CD4-positive, alpha-beta T cell (primary cell): Measurements from ENCODE around the gene PRTFDC1. TPM values are rescaled to one million over a fixed set of nuclear protein-coding genes. Genes with fewer than 3 reads are reported as not detected.

ENCODE experiments used
- ATAC-seq: fragments of 200-7000 bp; cut with Tn5 transposase; one replicate; pipeline ENCODE4 v1.10.0; 2022; ENCODE audit warnings: mild to moderate bottlenecking; ENCODE audit not compliant: poor library complexity
- CTCF ChIA-PET: fragments of 350-600 bp; sonication (Branson Sonifier 250); formaldehyde crosslinking; loops from one replicate; lab custom pipeline; 2021; ENCODE audit warnings: antibody characterized with exemption, inconsistent platforms; lab: Charles Lee
- POLR2A ChIA-PET: fragments of 350-600 bp; sonication (Branson Sonifier 250); formaldehyde crosslinking; loops from one replicate; lab custom pipeline; 2021; ENCODE audit warnings: antibody characterized with exemption, inconsistent platforms; lab: Charles Lee
- DNase-seq, 14 experiments: peaks; one replicate each; pipeline ENCODE4 v3.0.0-alpha.2; 2013 to 2020; ENCODE audit warnings: mixed read lengths in 2 of 14
- H3K27ac ChIP-seq, 2 donors: one replicate each; pipeline versions ENCODE4 v1.5.1 to v1.7.0; 2013; ENCODE audit warnings: low read length in 2 of 2, low read depth in 1 of 2, mild to moderate bottlenecking in 1 of 2
- H3K27me3 ChIP-seq, 2 experiments: 1 replicate in 1 of 2; 2 replicates in 1 of 2; pipeline versions ENCODE4 v1.6.1 to v1.7.0; 2013; ENCODE audit warnings: low read length in 2 of 2, control low read depth in 1 of 2, mild to moderate bottlenecking in 1 of 2, moderate library complexity in 1 of 2; ENCODE audit not compliant: insufficient read depth in 2 of 2, control insufficient read depth in 1 of 2
- H3K36me3 ChIP-seq: one replicate; pipeline ENCODE4 v1.6.1; 2013; ENCODE audit warnings: low read length, control low read depth; ENCODE audit not compliant: insufficient read depth
- H3K4me1 ChIP-seq: one replicate; pipeline ENCODE4 v1.6.1; 2013; ENCODE audit warnings: low read length, control low read depth; ENCODE audit not compliant: insufficient read depth
- H3K4me3 ChIP-seq: one replicate; pipeline ENCODE4 v1.5.1; 2013; ENCODE audit warnings: mild to moderate bottlenecking, low read length, moderate library complexity
- H3K9me3 ChIP-seq, 2 experiments: 1 replicate in 1 of 2; 2 replicates in 1 of 2; pipeline versions ENCODE4 v1.6.1 to v1.7.0; 2013; ENCODE audit warnings: low read length in 2 of 2, mild to moderate bottlenecking in 2 of 2, control low read depth in 1 of 2, moderate library complexity in 1 of 2; ENCODE audit not compliant: control insufficient read depth in 1 of 2, insufficient read depth in 1 of 2
- H3K27ac Mint-ChIP-seq: one replicate; pipeline ENCODE4 v1.8.0; 2020; ENCODE audit warnings: mixed read lengths
- H3K27me3 Mint-ChIP-seq: one replicate; pipeline ENCODE4 v1.8.0; 2021; ENCODE audit warnings: mixed read lengths
- H3K36me3 Mint-ChIP-seq: one replicate; pipeline ENCODE4 v1.8.0; 2021; ENCODE audit warnings: low read depth, mixed read lengths
- H3K4me1 Mint-ChIP-seq: one replicate; pipeline ENCODE4 v1.8.0; 2021; ENCODE audit warnings: low read depth, mixed read lengths
- H3K4me3 Mint-ChIP-seq: one replicate; pipeline ENCODE4 v1.8.0; 2020; ENCODE audit warnings: mild to moderate bottlenecking, mixed read lengths
- H3K9me3 Mint-ChIP-seq: one replicate; pipeline ENCODE4 v1.8.0; 2020; ENCODE audit warnings: mixed read lengths
- intact Hi-C, 2 experiments: fragments of 100-400 bp; cut with DNase I in 1 of 2; cut with micrococcal nuclease in 1 of 2; formaldehyde crosslinking; loops; one replicate each; pipeline versions ENCODE4 v1.15.1 to v1.9.0; 2023 to 2025; cut with DNase I, micrococcal nuclease
- total RNA-seq, 174 experiments: library from RNA in 2 of 174; stranded (reverse) in 2 of 174; gene quantifications; one replicate each; pipeline ENCODE4 v1.2.3 and lab custom pipeline; 2021 to 2026
- TF ChIP-seq, protein P1 (sequence below): fragments of 200-600 bp; IDR thresholded peaks from one replicate; pipeline ENCODE4 v1.8.0; 2022; ENCODE audit warnings: antibody characterized with exemption, mild to moderate bottlenecking

Gene PRTFDC1
- total RNA-seq, 2 experiments from 2014 or later: 0.52 to 0.67 TPM

DNA sequence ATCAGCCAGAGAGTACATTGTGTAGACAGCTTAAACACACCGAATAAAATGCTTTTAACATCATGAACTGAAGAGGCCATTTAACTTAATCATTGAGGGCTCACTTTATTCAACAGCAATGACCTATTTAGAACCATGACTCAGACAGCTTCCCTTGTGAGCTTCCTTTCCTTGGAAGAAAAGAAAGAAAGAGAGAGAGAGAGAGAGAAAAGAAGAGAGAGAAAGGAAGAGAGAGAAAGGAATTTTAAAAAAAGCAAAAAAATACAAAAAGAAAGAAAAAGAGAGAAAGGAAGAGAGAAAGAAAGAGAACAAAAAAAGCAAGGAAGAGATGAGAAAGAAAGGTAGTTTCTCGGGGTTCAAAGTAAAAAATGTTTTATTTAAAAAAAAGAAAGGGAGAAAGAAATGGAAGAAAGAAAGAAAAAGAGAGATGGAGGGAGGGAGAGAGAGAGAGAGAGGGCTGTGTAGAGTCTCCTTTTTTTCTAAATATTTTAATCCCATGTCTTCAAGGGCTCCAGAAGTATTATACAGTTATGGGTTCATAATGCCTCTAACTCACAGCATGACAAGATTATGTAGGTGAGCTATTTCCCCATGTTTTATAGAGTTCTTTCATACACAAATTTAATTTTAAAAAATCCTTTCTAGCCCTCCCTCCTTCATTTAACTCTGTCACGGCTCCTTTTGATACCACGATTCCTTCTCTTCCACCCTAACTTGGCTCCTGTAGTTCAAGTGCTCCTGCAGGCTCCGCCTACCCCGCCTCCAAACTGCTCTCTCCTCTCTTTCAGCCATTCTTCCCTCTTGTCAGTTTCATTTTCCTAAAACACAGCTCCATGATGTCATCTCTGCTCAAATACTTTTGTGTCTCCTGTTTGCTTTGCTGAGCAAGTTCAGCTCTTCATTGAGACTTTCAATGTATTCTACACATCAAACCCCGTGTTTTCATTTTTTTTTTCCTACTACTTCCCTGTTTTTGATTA lies 85.5 kb downstream of the PRTFDC1 start:
- H3K36me3 Mint-ChIP-seq: no peaks in the 10 kb centered on the region
- ATAC-seq (no peak), DNase-seq (no peak)
- H3K4me3 Mint-ChIP-seq: no peak overlapping the region
- POLR2A ChIA-PET: interaction anchor here (0.6 kb wide), 1 partner anchor 150 kb away, joined by 3 read pairs; the partner anchor contains the start of gene THNSL1
- Histone ChIP-seq H3K36me3 (no peaks in the 10 kb centered on the region), H3K4me1 (peaks cover 6% of the 10 kb centered on the region), H3K9me3 (no peaks in the 10 kb centered on the region), H3K27me3 (no peaks in the 10 kb centered on the region), H3K27ac (no peak overlapping the region), H3K4me3 (no peak overlapping the region)
- H3K9me3 Mint-ChIP-seq: peaks cover 2% of the 10 kb centered on the region
- intact Hi-C loops: no loop called here
- TF ChIP-seq, protein P1, sequence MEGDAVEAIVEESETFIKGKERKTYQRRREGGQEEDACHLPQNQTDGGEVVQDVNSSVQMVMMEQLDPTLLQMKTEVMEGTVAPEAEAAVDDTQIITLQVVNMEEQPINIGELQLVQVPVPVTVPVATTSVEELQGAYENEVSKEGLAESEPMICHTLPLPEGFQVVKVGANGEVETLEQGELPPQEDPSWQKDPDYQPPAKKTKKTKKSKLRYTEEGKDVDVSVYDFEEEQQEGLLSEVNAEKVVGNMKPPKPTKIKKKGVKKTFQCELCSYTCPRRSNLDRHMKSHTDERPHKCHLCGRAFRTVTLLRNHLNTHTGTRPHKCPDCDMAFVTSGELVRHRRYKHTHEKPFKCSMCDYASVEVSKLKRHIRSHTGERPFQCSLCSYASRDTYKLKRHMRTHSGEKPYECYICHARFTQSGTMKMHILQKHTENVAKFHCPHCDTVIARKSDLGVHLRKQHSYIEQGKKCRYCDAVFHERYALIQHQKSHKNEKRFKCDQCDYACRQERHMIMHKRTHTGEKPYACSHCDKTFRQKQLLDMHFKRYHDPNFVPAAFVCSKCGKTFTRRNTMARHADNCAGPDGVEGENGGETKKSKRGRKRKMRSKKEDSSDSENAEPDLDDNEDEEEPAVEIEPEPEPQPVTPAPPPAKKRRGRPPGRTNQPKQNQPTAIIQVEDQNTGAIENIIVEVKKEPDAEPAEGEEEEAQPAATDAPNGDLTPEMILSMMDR: no peak
- CTCF ChIA-PET: no interaction called here
- H3K27me3 Mint-ChIP-seq: no peaks in the 10 kb centered on the region
- H3K27ac Mint-ChIP-seq: no peak overlapping the region
- H3K4me1 Mint-ChIP-seq: peaks cover 33% of the 10 kb centered on the region

DNA sequence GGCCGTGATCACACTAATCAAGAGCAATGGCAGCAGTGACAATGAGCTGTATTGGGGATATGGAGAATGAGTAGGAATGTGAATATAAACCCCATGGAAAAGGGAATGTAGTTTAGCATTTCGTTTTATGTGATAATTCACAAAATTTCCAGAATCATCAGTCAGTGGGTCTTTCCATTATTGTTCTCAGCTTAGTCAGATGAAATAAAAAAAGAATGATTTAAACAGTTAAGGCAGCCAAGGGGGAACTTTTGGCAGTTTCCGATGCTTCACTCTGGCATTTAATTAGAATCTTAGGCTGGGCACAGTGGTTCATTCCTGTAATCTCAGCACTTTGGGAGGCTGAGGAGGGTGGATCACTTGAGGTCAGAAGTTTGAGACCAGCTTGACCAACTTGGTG lies 86.6 kb downstream of the PRTFDC1 start:
- no peaks in the 10 kb centered on the region for H3K9me3 ChIP-seq
- Mint-ChIP-seq H3K27ac (no peak overlapping the region), H3K9me3 (peaks cover 2% of the 10 kb centered on the region), H3K4me3 (no peak overlapping the region), H3K4me1 (peaks cover 33% of the 10 kb centered on the region), H3K36me3 (no peaks in the 10 kb centered on the region), H3K27me3 (no peaks in the 10 kb centered on the region)
- intact Hi-C loops: no loop called here
- ATAC-seq: no peak
- CTCF ChIA-PET: no interaction called here
- no peak overlapping the region for H3K27ac ChIP-seq
- no peak for DNase-seq
- H3K4me3 ChIP-seq: no peak overlapping the region
- no peaks in the 10 kb centered on the region for H3K36me3 ChIP-seq
- POLR2A ChIA-PET: interaction anchor here (1.2 kb wide), 1 partner anchor 16 kb away, joined by 8 read pairs; no protein-coding TSS in a partner anchor
- peaks cover 6% of the 10 kb centered on the region for H3K4me1 ChIP-seq
- H3K27me3 ChIP-seq: no peaks in the 10 kb centered on the region
- TF ChIP-seq, protein P1: no peak

DNA sequence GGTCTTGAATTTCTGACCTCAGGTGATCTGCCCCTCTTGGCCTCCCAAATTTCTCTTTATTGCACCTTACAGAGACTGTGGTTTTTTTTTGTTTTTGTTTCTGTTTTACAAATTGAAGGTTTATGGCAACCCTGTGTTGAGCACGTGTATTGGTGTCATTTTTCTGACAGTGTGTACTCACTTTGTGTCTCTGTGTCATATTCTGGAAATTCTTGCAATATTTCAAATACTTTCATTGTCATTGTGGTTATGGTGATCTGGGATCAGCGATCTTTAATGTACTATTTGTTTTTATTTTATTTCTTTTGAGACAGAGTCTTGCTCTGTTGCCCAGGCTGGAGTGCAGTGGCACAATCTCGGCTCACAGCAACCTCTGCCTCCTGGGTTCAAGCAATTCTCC lies 89.8 kb downstream of the PRTFDC1 start:
- no peaks in the 10 kb centered on the region for H3K27me3 Mint-ChIP-seq
- H3K4me1 Mint-ChIP-seq: peaks cover 24% of the 10 kb centered on the region
- no peak overlapping the region for H3K4me3 ChIP-seq
- H3K4me3 Mint-ChIP-seq: no peak overlapping the region
- no peak overlapping the region for H3K27ac Mint-ChIP-seq
- H3K9me3 ChIP-seq: no peaks in the 10 kb centered on the region
- H3K36me3 Mint-ChIP-seq: no peaks in the 10 kb centered on the region
- intact Hi-C loops: no loop called here
- H3K27ac ChIP-seq: no peak overlapping the region
- DNase-seq (no peak), ATAC-seq (no peak)
- peaks cover 3% of the 10 kb centered on the region for H3K4me1 ChIP-seq
- CTCF ChIA-PET: no interaction called here
- TF ChIP-seq, protein P1: no peak
- no peaks in the 10 kb centered on the region for H3K36me3 ChIP-seq
- peaks cover 2% of the 10 kb centered on the region for H3K9me3 Mint-ChIP-seq
- POLR2A ChIA-PET: no interaction called here
- H3K27me3 ChIP-seq: no peaks in the 10 kb centered on the region
